ENCODE measurements around the gene CALCR.
"Not testable (repeated sequence)": the region's sequence is repeated elsewhere in the genome, so short reads cannot be mapped to it uniquely, and the experiment has no call there.

CALCR gene

DNA sequence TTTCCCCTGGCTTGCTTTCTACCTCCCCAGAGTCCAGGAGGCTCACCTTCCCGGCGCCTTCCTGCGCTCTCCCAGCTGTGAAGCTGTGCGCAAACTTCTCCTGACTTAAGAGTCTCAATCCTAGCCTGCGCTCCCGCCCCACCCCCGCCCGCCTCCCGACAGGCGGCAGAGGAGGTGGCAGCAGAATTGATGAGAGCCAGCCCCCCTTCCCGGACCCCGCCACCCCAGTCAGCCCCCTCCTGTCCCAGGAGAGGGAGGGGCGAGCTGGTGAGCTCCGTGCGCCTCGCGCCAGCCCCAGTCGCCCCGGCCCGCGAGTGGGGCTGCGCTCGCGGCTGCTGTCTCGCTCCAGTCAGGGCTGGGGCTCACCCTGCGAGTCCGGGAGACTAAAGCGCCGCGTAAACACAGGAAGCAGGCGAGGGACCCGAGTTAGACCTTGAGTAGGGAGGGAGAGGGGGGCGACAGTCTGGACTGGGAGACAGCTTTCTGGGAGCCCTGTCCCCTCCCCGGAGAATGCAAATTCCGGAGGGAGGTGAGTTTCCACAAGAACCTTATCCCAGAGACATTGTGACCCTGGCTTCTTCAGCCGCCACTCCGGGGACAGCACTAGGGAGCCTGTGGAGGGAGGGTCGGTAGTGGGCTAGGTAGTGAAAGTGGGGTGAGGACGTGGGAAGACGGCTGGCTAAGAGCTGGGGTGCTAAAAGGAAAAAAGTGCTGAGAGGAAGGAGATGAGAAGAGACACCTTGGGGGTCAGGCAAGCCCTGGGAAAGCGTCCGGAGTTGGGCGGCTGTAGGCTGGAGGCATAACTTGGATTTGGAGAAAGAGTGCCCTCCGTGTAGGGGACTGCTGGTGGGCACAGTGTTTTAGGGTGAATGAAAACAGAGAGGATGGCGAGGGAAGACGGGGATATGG, at the start of gene CALCR:
Gene CALCR (minus strand): TSS at position 79 of the 909 bp plus-strand sequence. CDS start 87,743 bp downstream, outside the sequence.
- no peak for DNase-seq

DNA sequence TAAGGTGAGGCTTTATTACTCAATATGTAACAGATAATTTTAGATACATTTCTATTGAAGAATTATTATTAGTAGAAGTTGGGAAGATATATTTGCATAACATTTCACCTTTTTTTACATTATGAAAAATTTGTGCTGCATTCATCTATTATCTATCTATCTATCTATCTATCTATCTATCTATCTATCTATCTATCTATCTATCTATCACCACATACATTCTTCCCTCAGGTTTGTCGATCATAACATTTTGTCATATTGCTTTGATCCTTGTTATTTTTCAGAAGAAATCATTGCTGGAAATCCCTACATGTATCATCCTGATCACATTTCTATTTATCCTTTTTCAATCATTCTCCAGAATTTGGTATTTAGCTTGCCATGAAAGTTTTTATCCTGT, 49.3 kb upstream of the CALCR start:
- DNase-seq = no peak

DNA sequence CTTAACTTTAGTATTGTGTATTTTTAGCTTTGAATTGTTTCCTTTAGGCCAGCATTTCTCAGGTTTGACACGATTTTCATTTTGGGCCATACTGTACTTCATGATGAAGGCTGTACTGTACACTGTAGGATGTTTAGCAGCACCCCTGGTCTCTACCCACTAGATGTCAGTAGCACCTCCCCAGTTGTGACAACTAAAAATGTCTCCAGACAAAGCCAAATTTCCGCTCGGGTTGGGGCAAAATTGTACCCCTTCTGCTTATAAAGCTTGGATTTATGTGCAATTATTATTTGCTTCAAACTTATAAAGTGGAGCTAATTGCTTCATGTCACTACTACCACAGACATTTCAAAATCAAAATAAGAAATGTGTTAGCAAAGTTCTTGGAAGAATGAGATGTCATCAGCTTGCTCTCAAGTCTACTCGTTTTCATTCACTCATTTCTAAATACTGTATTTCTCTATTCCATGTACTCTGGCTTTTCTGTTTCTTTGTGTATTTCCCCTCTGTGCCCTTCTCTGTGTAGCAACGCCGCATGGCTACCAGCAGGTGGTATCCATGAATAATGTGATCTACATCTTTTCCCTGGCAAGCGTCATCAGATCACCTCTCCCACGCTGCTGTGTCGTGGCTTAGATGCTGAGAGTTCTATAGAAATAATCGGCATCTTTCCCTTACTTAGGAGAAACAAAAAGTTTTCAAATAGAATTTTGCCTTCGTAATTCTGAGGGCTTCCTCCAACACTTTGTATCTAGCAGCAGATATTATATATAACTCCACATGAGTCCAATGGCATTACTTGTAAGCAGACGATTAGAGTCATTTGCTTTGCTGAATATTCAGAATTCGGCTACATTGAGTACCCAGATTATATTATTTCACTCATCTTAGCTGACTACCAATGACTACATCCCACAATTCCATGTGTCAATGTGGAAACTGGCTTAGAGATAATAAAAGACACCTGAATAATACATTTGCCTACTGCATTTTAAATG, 47.8 kb upstream of the CALCR start:
- DNase-seq = no peak

DNA sequence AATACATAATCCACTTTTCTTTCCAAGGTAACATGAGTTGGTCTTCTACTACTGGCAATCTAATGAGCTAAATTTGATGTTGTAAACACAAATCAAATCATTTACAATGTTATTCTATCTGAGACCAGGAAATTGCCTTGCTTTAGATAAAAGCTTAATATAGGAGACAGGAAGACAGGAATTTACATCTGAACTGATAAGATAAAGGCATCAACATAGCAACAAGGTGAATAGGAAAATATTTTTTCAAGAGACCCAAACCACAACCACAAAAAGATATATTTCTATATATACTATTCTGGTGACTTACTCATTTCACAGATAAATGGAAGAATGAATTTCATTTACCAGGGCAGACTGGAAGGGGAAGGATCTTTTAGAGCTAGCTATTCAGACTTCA, 46.3 kb upstream of the CALCR start:
- no peak for DNase-seq

DNA sequence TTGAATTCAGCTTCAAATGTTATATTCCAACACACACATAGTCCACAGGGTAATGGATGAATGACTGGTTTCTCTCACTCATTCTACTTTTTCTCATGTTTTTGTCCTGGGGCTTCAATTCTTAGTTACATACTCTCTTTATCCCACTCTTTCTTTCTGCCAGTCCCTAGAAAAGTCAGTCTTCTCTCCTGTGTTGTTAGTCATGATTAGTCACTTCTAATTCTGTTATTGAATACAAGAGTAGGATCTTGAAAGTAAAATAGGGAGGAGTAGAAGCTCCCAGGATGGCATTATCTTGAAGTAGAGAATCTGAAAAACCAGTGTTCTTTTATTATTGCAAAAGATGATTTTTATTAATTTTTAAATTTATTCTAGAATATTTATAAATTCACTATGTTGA, 45.5 kb upstream of the CALCR start:
- DNase-seq = no peak

DNA sequence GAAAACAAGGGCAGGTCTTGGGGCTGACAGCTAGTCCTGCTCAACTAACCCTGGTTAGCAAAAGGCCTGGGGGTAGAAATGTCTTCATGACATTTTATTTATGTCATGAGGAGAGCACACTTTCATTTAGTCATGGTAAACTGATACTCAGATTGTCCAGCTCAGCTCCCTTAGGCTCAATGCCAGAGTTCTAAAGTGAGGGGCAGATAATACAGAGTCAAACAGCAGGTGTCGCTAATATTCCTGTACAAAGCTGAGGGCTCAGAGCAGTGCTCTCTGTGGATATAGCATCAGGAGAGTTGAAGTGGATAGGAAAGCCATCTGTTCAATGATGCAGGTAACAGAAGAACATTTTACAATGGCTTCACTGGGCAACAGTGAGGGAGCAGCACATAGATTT, 26.8 kb upstream of the CALCR start:
- no peak for DNase-seq

DNA sequence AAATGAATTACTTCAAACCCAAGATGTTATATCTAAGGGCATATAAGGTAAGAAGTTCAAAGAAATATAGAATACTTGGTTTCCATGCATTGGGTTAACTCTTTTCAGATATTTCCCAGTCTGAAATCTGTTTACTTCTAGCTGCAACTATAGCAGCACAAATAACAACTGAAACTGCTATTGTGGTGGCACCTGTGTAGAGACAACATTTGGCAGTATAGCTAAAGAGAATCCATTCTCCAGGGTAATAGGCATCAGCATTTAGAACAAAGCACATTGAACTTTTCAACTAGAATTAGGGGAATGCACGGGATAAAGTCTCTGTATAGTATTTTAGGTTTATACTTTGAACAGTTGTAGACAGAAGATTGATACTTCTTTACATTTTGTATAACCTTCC, 19.7 kb upstream of the CALCR start:
- DNase-seq = no peak

DNA sequence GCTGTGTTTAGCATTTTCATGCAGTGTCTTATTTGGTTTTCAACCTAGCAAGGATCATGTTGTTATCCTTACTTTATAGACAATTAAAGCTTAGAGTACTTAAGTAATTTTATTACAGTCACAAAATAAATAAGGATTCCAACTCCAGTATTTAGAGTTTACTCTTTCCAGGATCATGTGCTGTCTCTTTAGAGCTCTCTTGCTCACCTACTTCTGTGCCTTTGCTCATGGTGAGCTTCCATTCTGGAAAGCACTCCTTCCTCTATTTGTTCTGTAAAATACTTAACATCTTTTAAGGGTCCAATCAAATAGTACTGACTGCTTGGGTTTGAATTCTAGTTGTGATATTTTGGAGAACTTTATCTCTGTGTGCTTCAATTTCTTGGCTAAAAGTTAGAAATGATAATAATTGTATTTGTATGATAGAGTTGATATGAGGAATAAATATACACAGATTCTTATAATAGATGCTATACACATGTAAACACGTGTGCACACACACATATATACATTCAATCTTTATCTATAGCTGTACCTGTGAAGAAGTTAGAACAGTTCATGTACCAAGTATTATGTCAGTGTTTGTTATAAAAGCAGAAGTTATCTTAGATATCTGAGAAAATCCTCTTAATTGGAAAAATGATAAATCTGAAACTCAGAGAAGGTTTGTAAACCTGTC, 18.2 kb upstream of the CALCR start:
- DNase-seq = no peak

DNA sequence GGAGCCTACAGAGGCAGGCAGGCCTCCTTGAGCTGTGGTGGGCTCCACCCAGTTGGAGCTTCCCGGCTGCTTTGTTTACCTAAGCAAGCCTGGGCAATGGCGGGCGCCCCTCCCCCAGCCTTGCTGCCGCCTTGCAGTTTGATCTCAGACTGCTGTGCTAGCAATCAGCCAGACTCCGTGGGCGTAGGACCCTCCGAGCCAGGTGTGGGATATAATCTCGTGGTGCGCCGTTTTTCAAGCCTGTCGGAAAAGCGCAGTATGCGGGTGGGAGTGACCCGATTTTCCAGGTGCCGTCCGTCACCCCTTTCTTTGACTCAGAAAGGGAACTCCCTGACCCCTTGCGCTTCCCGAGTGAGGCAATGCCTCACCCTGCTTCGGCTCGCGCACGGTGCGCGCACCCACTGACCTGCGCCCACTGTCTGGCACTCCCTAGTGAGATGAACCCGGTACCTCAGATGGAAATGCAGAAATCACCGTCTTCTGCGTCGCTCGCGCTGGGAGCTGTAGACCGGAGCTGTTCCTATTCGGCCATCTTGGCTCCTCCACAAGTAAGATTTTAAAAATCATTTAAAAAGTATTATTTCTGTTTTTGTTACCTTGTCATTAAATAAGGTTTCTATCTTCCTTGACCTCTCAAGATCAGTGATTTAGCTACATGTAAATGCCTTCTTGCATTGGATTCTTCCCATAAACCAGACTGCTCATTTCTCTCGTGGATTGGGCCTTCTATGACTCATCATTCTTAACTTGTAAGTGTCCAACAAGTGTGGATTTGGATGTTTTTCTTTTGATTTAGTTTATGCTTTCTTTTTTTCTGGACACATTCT, 16.9 kb upstream of the CALCR start:
- not testable (repeated sequence) for DNase-seq

DNA sequence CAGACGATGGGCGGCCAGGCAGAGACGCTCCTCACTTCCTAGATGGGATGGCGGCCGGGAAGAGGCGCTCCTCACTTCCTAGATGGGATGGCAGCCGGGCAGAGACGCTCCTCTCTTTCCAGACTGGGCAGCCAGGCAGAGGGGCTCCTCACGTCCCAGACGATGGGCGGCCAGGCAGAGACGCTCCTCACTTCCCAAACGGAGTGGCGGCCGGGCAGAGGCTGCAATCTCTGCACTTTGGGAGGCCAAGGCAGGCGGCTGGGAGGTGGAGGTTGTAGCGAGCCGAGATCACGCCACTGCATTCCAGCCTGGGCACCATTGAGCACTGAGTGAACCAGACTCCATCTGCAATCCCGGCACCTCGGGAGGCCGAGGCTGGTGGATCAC, 11.9 kb upstream of the CALCR start:
- DNase-seq = not testable (repeated sequence)

DNA sequence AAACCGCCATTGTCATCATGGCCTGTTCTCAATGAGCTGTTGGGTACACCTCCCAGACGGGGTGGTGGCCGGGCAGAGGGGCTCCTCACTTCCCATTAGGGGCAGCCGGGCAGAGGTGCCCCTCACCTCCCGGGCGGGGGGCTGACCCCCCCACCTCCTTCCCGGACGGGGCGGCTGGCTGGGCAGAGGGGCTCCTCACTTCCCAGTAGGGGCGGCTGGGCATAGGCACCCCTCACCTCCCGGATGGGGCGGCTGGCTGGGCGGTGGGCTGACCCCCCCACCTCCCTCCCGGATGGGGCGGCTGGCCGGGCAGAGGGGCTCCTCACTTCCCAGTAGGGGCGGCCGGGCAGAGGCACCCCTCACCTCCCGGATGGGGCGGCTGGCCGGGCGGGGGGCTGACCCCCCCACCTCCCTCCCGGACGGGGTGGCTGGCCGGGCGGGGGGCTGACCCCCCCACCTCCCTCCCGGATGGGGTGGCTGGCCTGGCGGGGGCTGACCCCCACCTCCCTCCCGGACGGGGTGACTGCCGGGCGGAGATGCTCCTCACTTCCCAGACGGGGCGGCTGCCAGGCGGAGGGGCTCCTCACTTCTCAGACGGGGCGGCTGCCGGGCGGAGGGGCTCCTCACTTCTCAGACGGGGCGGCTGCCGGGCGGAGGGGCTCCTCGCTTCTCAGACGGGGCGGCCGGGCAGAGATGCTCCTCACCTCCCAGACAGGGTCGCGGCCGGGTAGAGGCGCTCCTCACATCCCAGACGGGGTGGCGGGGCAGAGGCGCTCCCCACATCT, 11.4 kb upstream of the CALCR start:
- not testable (repeated sequence) for DNase-seq

DNA sequence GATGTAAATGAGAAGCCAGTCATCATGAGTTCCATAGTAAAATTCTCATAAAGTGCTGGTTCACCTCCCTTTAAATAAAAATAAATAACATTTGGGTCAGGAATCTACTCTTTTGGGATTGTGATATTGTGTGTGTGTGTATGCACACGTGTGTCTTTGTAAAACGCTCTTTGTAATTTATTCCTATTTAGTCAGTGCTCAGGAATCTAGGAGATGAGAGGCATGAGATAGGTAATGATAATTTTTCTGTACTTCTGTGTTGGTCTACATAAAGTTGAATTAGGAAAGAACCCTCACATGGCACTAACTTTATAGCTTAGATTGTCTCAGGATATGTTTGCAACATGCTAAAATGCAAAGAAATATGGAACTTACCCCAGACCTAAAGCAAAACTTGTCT, 4.9 kb upstream of the CALCR start:
- DNase-seq = no peak

DNA sequence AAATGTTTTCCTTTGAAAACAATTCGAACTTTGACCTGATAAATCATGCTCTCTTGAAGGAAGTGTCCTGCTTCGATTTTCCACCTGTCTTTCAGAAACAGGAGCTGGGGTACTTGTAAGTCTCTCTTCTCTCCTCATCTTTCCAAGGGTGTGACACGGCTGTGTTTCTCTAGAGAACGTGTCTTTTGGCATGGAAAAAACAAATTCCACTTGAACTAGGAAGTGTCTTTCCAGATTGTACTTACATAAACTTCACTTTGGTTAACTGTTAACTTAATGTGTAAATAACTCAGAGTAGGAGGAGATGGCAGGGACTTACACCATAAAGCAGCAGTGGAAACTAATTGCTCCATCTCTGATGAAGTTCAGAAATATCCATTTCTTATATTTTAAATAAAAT, 4.2 kb upstream of the CALCR start:
- DNase-seq = no peak

DNA sequence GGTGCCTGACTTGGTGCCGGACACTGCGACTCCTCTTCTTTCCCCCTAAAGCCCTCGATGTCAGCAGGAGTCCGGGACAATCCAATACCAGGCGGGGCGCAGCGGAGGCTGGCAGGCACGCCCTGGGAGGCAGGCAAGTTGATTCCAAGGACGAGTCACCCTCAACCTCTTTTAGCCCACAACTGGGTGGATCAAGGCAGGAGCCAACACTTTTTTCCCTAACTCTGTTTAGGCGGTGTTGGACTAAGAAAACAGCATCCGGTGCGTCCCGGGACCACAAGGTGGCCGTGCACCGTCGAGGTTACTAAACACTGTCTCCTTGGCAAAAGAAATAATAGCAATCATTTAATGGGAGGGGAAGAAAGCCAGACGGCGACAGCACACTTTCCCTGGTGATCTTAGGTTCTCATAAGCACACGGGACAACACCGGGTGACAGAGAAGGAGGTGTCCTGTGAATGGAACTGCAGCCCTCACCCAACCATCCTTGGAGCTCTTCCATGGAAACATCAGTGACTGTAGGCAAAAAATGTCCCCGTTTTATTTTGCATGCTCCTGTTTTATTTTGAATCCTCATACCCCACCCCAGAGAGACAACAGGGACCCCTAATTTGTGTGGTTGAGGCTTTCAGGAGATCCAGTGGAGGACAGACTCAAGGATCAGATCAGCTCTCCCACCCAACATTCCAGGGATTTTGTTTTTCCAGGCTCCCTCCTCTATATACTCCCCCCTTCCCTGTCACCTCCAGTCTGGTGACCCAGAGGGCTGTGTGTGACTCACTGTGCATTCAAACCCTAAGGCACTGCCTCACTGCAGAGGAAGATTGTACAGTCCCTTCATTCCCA, 1.3 kb upstream of the CALCR start:
- no peak for DNase-seq

DNA sequence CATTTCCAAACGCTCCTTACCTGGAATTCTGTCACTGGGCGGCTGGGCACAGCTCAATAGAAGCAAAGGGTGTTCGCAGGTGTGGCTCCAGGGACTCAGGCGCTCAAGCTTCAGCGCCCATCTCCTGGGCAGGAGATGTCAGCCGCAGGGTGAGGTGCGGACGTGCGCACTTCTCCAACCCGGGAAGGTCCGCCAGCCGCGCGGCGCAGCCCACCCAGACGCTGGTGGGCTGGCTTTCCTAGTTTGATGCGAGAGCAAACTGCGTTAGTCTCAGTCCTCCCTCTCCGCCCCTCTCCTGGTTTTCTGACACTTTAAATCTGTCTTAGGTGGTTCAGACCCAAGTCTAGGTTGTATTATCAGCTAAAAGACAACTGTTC, 267 bp downstream of the CALCR start:
- DNase-seq = no peak

DNA sequence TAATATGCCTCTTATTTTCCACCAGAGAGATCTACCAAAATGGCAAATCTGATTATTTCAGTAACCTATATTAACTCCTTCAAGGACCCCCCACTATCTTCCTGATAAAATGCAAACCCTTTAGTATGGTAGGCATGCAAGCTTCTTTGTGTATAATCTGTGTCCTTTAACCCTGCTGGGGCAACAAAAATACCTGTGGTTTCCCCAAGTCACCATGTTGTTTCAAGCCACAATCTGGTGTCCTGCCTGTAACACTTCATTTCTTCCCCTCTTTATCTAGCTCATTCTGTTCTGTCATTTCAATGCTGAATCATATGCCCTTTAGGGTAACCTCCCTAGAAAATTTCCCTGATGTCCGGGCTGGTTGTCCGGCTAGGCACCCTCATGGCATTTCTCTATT, 5.3 kb downstream of the CALCR start:
- DNase-seq = no peak

DNA sequence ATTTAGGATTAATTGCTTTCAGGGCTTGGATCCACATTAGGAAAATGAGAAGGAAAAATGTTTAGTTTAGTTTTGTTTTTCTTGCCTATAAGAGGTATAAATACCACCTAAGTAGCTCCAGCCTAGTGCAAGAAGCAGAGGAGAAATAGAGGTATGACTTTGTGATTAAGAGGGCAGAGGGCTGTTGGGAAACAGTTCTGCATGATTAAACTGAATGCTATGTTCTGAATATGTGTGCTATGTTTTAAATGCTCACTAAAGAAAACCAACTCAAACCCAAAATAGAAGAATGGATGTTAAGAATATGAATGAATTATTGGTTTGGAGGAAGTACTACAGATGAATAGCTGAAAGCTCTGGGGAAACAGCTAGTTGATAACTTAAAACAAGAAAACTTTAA, 7.6 kb downstream of the CALCR start:
- DNase-seq = no peak

DNA sequence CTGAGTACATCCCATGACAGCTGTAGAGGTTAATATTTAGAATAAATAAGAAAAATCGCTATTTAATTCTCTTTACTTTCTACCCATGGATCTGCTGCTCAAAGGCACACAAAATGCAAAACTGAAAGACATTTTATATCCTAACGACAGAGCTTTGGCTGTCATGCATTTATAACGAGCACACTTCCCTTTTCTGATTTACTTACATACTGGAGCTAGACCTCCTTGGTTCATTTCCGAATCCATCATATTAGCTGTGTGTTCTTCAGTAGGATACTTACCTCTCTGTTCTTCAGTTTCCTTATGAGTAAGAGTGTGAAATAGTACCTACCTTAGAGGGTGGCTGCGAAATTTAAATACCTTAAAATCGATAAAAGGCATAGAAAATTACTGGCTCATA, 10.9 kb downstream of the CALCR start:
- DNase-seq = no peak

DNA sequence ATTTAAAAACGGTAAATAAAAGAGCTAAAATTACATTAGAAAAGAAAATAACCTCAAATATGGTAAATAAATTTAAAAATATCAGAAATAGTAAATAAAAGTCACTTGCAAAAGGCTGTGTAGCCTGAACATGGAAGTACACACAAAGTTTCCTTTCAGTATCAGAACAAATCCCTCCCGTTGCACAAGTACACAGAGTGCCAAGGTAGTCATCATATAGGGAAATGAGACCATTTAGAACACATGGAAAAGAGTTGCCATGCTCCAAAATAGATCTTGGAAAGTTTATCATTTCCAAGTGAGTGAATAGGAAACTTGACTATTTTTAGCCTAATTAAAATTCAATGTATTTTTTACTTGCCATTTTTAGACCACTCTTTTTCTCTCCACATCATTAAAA, 11.6 kb downstream of the CALCR start:
- DNase-seq = no peak

DNA sequence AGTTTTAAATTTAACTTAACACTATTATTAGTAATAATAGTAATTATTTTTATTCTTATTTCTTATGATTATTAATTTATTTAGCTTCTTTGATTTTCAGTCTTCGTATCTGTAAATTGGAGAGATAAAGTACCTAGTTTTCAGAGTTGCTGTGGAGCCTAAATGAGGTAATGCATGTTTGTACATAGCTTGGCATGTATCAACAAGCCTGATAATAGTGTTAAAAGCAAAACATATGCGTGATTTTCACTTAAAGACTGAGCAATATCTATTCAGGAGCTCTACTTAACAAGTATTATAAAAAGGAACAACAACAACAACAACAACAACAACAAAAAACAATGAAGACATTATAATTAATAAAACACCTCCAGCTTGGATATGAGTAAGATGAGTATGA, 12.4 kb downstream of the CALCR start:
- DNase-seq = no peak
